ENCODE data around the gene C2orf92.

Gene C2orf92

GRCh38 chr2:97656905-97657587, 12.5 kb upstream of the C2orf92 start:
- no peak overlapping the region for H3K4me3 ChIP-seq (ENCODE audit: low read depth in 1 of 2, low read length in 2 of 2)
- ATAC-seq (ENCODE audit: insufficient read depth, low read depth) (no peak), DNase-seq (no peak)
- H3K9me3 ChIP-seq (ENCODE audit: insufficient read depth, low read length, severe bottlenecking) = no peaks in the 10 kb centered on the region
- H3K79me2 ChIP-seq (ENCODE audit: insufficient read depth, low read length) = peaks cover 25% of the 10 kb centered on the region
- no peaks in the 10 kb centered on the region for H3K27me3 ChIP-seq (ENCODE audit: insufficient read depth, low read length, poor library complexity)
- H3K27ac ChIP-seq (ENCODE audit: low read length) = no peak overlapping the region
- H3K4me2 ChIP-seq (ENCODE audit: insufficient read depth, low read length) = no peak overlapping the region
- H3K9ac ChIP-seq (ENCODE audit: low read depth, low read length) = no peak overlapping the region
- H2AFZ ChIP-seq (ENCODE audit: low read depth, low read length) = no peak overlapping the region
- H3K4me1 ChIP-seq (ENCODE audit: insufficient read depth, low read length) = peaks cover 14% of the 10 kb centered on the region
- H3K36me3 ChIP-seq (ENCODE audit: insufficient read depth, low read length) = peaks cover 71% of the 10 kb centered on the region
- H4K20me1 ChIP-seq (ENCODE audit: insufficient read depth, low read length) = peaks cover 47% of the 10 kb centered on the region
- TF ChIP-seq EZH2 (IDR thresholded peaks at IDR 0.05; ENCODE audit: borderline replicate concordance, low read depth, low read length, severe bottlenecking) (no peak), CTCF (IDR thresholded peaks at IDR 0.05; ENCODE audit: borderline replicate concordance, extremely low read depth, low read length, poor library complexity, severe bottlenecking) (no peak)

GRCh38 chr2:97657986-97658690, 11.4 kb upstream of the C2orf92 start:
- Histone ChIP-seq H3K27ac (ENCODE audit: low read length) (no peak overlapping the region), H3K9ac (ENCODE audit: low read depth, low read length) (no peak overlapping the region), H4K20me1 (ENCODE audit: insufficient read depth, low read length) (peaks cover 48% of the 10 kb centered on the region), H3K4me3 (ENCODE audit: low read depth in 1 of 2, low read length in 2 of 2) (no peak overlapping the region), H2AFZ (ENCODE audit: low read depth, low read length) (no peak overlapping the region), H3K4me2 (ENCODE audit: insufficient read depth, low read length) (no peak overlapping the region), H3K36me3 (ENCODE audit: insufficient read depth, low read length) (peaks cover 72% of the 10 kb centered on the region), H3K9me3 (ENCODE audit: insufficient read depth, low read length, severe bottlenecking) (no peaks in the 10 kb centered on the region), H3K27me3 (ENCODE audit: insufficient read depth, low read length, poor library complexity) (no peaks in the 10 kb centered on the region), H3K4me1 (ENCODE audit: insufficient read depth, low read length) (peaks cover 24% of the 10 kb centered on the region), H3K79me2 (ENCODE audit: insufficient read depth, low read length) (peaks cover 36% of the 10 kb centered on the region)
- ATAC-seq (ENCODE audit: insufficient read depth, low read depth) = no peak
- no peak for TF ChIP-seq CTCF (IDR thresholded peaks at IDR 0.05; ENCODE audit: borderline replicate concordance, extremely low read depth, low read length, poor library complexity, severe bottlenecking)
- no peak for TF ChIP-seq EZH2 (IDR thresholded peaks at IDR 0.05; ENCODE audit: borderline replicate concordance, low read depth, low read length, severe bottlenecking)
- DNase-seq = no peak

- no peak overlapping the region for H3K9ac ChIP-seq (ENCODE audit: low read depth, low read length)
- H3K79me2 ChIP-seq (ENCODE audit: insufficient read depth, low read length) = peaks cover 42% of the 10 kb centered on the region
- no peak overlapping the region for H2AFZ ChIP-seq (ENCODE audit: low read depth, low read length)
- peaks cover 48% of the 10 kb centered on the region for H4K20me1 ChIP-seq (ENCODE audit: insufficient read depth, low read length)
- TF ChIP-seq CTCF (IDR thresholded peaks at IDR 0.05; ENCODE audit: borderline replicate concordance, extremely low read depth, low read length, poor library complexity, severe bottlenecking) (no peak), EZH2 (IDR thresholded peaks at IDR 0.05; ENCODE audit: borderline replicate concordance, low read depth, low read length, severe bottlenecking) (no peak)
- H3K36me3 ChIP-seq (ENCODE audit: insufficient read depth, low read length) = peaks cover 72% of the 10 kb centered on the region
- no peak overlapping the region for H3K27ac ChIP-seq (ENCODE audit: low read length)
- H3K4me3 ChIP-seq (ENCODE audit: low read depth in 1 of 2, low read length in 2 of 2) = no peak overlapping the region
- DNase-seq (no peak), ATAC-seq (ENCODE audit: insufficient read depth, low read depth) (no peak)
- peaks cover 24% of the 10 kb centered on the region for H3K4me1 ChIP-seq (ENCODE audit: insufficient read depth, low read length)
- no peaks in the 10 kb centered on the region for H3K9me3 ChIP-seq (ENCODE audit: insufficient read depth, low read length, severe bottlenecking)
- H3K4me2 ChIP-seq (ENCODE audit: insufficient read depth, low read length) = no peak overlapping the region
- H3K27me3 ChIP-seq (ENCODE audit: insufficient read depth, low read length, poor library complexity) = no peaks in the 10 kb centered on the region
Observed at GRCh38 chr2:97658691-97659157, 10.8 kb upstream of the C2orf92 start.

Measured in DND-41 (cell line).